Muscle layer of colon (tissue), 2 donors: Measurements from ENCODE around the gene AUNIP.

ENCODE experiments used
- H3K27ac ChIP-seq: one replicate; pipeline ENCODE4 v1.7.0; 2013; ENCODE audit warnings: low read depth, mild to moderate bottlenecking, low read length, moderate library complexity
- H3K27me3 ChIP-seq, 2 donors: one replicate each; pipeline ENCODE4 v1.7.0; 2013; ENCODE audit warnings: low read length in 2 of 2, mild to moderate bottlenecking in 2 of 2; ENCODE audit not compliant: insufficient read depth in 2 of 2, control insufficient read depth in 1 of 2
- H3K36me3 ChIP-seq: one replicate; pipeline ENCODE4 v1.7.0; 2013; ENCODE audit warnings: mild to moderate bottlenecking, low read length; ENCODE audit not compliant: insufficient read depth
- H3K4me1 ChIP-seq: one replicate; pipeline ENCODE4 v1.7.0; 2013; ENCODE audit warnings: mild to moderate bottlenecking, low read length; ENCODE audit not compliant: insufficient read depth
- H3K4me3 ChIP-seq, 2 donors: one replicate each; pipeline ENCODE4 v1.7.0; 2013; ENCODE audit warnings: low read length in 2 of 2, low read depth in 1 of 2, mild to moderate bottlenecking in 1 of 2, moderate library complexity in 1 of 2
- H3K9ac ChIP-seq: one replicate; pipeline ENCODE4 v1.7.0; 2013; ENCODE audit warnings: low read length
- H3K9me3 ChIP-seq: one replicate; pipeline ENCODE4 v1.7.0; 2013; ENCODE audit warnings: mild to moderate bottlenecking, low read length
- donor health status: abdominal sarcoma.
- donor health status: Adenocarcinoma of cecum.

Gene AUNIP

GRCh38 chr1:25872713-25873112 lies 13.5 kb upstream of the AUNIP start:
- Histone ChIP-seq H3K9ac (no peak overlapping the region), H3K27me3 (no peaks in the 10 kb centered on the region), H3K4me3 (no peak overlapping the region), H3K27ac (no peak overlapping the region), H3K4me1 (peaks cover 32% of the 10 kb centered on the region), H3K9me3 (no peaks in the 10 kb centered on the region), H3K36me3 (peaks cover 10% of the 10 kb centered on the region)

GRCh38 chr1:25871704-25872494 lies 12.6 kb upstream of the AUNIP start:
- Histone ChIP-seq H3K9ac (no peak overlapping the region), H3K4me1 (peaks cover 32% of the 10 kb centered on the region), H3K27me3 (no peaks in the 10 kb centered on the region), H3K27ac (no peak overlapping the region), H3K36me3 (peaks cover 10% of the 10 kb centered on the region), H3K9me3 (no peaks in the 10 kb centered on the region), H3K4me3 (no peak overlapping the region)

DNA sequence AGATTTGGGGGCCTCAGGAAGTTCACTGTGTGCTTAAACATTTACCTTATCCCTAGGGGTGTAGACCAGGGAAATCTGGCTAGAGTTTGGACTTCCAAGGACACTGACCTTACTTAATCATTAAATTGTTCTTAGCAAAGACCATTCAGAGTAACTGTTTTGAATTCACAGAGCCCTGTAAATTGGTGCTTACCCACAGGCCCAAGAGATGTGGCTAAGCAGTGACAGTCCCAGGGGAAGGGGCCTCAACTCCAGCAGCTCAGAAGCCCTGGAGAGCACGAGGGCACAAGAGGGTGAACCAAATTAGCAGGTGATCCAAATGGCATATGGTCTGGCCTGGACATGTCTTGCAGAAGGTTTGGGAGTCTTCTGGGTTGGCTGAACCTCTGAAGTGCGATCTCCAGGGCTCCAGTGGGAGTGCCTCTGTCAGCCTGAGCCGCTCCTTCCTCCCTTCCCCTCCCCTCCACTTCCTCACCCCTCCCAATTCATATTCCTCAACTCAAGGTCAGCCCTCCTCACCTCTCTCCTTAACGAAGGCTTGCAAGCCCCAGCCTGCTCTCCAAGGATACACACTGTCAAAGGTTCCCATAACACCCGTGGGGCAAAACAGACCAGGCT lies 11.9 kb upstream of the AUNIP start:
- H3K27ac ChIP-seq: no peak overlapping the region
- H3K27me3 ChIP-seq: no peaks in the 10 kb centered on the region
- peaks cover 10% of the 10 kb centered on the region for H3K36me3 ChIP-seq
- H3K4me1 ChIP-seq: peaks cover 28% of the 10 kb centered on the region
- no peaks in the 10 kb centered on the region for H3K9me3 ChIP-seq
- H3K9ac ChIP-seq: no peak overlapping the region
- H3K4me3 ChIP-seq: no peak overlapping the region

DNA sequence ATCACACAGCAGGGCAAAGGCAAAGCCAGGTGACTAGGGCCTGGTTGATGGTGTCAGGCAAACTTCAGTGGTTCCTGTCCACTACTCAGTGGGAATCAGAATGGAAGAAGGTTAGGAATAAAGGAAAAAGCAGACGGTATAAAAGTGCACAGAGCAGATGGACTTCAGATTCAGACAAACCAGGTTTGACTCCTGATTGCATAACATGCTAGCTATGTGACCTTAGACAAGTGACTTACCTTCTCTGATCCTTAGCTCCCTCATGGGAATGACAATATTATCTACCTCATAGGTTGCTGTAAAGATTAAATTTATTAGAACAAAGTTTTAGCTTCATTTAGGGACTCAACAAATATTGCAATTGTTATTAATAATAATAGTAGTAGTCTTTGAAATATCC lies 11.4 kb upstream of the AUNIP start:
- Histone ChIP-seq H3K9me3 (no peaks in the 10 kb centered on the region), H3K36me3 (peaks cover 10% of the 10 kb centered on the region), H3K4me1 (peaks cover 24% of the 10 kb centered on the region), H3K27me3 (no peaks in the 10 kb centered on the region), H3K4me3 (no peak overlapping the region), H3K27ac (no peak overlapping the region), H3K9ac (no peak overlapping the region)

- Histone ChIP-seq H3K27ac (no peak overlapping the region), H3K27me3 (no peaks in the 10 kb centered on the region), H3K4me3 (no peak overlapping the region), H3K36me3 (peaks cover 10% of the 10 kb centered on the region), H3K9me3 (no peaks in the 10 kb centered on the region), H3K4me1 (peaks cover 24% of the 10 kb centered on the region), H3K9ac (no peak overlapping the region)
Observed at GRCh38 chr1:25869909-25870606, 10.8 kb upstream of the AUNIP start.

GRCh38 chr1:25867210-25867991 lies 8.1 kb upstream of the AUNIP start:
- H3K36me3 ChIP-seq: peaks cover 23% of the 10 kb centered on the region
- no peaks in the 10 kb centered on the region for H3K9me3 ChIP-seq
- peaks cover 16% of the 10 kb centered on the region for H3K4me1 ChIP-seq
- H3K9ac ChIP-seq: no peak overlapping the region
- H3K27me3 ChIP-seq: no peaks in the 10 kb centered on the region
- no peak overlapping the region for H3K27ac ChIP-seq
- no peak overlapping the region for H3K4me3 ChIP-seq

- H3K4me1 ChIP-seq: peaks cover 5% of the 10 kb centered on the region
- H3K9me3 ChIP-seq: no peaks in the 10 kb centered on the region
- H3K9ac ChIP-seq: no peak overlapping the region
- H3K27ac ChIP-seq: no peak overlapping the region
- no peaks in the 10 kb centered on the region for H3K27me3 ChIP-seq
- H3K4me3 ChIP-seq: no peak overlapping the region
- H3K36me3 ChIP-seq: peaks cover 23% of the 10 kb centered on the region
Observed at GRCh38 chr1:25866288-25866687, 7.0 kb upstream of the AUNIP start.

DNA sequence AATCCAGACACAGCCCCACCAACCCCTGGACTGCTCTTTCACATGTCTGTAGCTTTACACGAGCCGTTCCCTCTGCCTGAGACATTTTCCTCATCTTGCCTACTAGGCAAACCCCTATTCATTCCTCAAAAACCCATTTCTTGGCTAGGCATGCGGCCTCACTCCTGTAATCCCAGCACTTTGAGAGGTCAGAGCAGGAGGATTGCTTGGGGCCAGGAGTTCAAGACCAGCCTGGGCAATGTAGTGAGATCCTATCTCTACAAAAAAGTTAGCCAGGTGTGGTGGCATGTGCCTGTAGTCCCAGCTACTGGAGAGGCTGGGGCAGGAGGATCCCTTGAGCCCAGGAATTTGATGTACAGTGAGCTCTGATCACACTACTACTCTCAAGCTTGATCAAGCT lies 5.2 kb upstream of the AUNIP start:
- H3K36me3 ChIP-seq: peaks cover 18% of the 10 kb centered on the region
- H3K9me3 ChIP-seq: no peaks in the 10 kb centered on the region
- H3K27me3 ChIP-seq: no peaks in the 10 kb centered on the region
- H3K27ac ChIP-seq: no peak overlapping the region
- no peaks in the 10 kb centered on the region for H3K4me1 ChIP-seq
- H3K4me3 ChIP-seq: no peak overlapping the region
- no peak overlapping the region for H3K9ac ChIP-seq

GRCh38 chr1:25863486-25864262 lies 4.4 kb upstream of the AUNIP start:
- no peak overlapping the region for H3K9ac ChIP-seq
- H3K27me3 ChIP-seq: no peaks in the 10 kb centered on the region
- H3K4me3 ChIP-seq: no peak overlapping the region
- H3K36me3 ChIP-seq: peaks cover 18% of the 10 kb centered on the region
- no peaks in the 10 kb centered on the region for H3K9me3 ChIP-seq
- peaks cover 5% of the 10 kb centered on the region for H3K4me1 ChIP-seq
- no peak overlapping the region for H3K27ac ChIP-seq

DNA sequence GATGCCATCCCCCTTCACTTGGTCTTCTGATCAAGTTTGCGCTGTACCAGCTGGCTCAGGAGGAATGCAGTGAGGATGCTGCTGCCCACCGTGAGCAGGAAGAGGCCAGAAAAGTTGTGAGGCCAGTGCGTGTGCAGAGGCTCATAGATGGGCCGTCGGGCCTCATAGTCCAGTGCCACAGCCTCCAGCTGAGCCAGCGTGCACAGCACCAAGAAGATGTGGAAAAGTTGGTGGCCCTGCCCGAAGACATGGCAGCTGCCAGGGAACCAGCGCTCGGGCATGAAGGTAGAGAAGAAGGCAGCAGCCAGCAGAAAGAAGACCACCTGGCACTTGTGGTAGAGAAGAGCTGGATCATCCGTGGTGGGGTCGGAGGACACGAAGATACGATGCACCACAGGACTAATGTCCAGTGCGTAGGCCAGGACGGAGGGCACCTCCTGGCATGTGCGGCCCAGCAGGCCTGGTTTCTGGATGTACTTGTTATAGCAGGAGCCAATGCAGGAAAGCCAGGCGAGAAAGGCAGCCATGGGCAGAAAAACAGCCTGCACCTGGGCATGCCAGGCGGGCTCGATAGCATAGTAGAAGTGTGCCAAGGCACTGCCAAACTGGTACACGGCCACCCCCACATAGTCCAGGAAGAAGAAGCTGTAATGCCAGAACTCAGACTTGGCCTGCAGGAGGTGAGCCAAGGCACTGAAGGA lies 3.7 kb upstream of the AUNIP start:
- Histone ChIP-seq H3K9me3 (no peaks in the 10 kb centered on the region), H3K27ac (no peak overlapping the region), H3K36me3 (peaks cover 14% of the 10 kb centered on the region), H3K9ac (no peak overlapping the region), H3K4me3 (no peak overlapping the region), H3K4me1 (peaks cover 9% of the 10 kb centered on the region), H3K27me3 (no peaks in the 10 kb centered on the region)
